Caki2 (cell line): ENCODE data around the gene EXOC3L1. TPM values are rescaled to one million over a fixed set of nuclear protein-coding genes. Genes with fewer than 3 reads are reported as not detected.

Experiments
- DNase-seq: peaks from one replicate; pipeline ENCODE4 v3.0.0-alpha.2; 2015; ENCODE audit warnings: low read depth
- in situ Hi-C: cut with HindIII; loops from 2 replicates; pipeline ENCODE4 v1.10.0; 2016; ENCODE audit warnings: low sequenced_read_pairs, low pct_unique_long_range_greater_than_20kb, mixed read lengths
- total RNA-seq: library from RNA; depleted of rRNA; stranded (reverse); fragments of >200 nt; shearing (Covaris generic); gene quantifications from 2 replicates; pipeline ENCODE4 v1.2.3, GENCODE V29; 2014; ENCODE audit warnings: low replicate concordance; rRNA removed

EXOC3L1 gene
- total RNA-seq = not detected in 2 replicates

- DNase-seq = no peak
- in situ Hi-C loops = no loop called here
Measured at GRCh38 chr16:67190041-67190440, at the start of gene EXOC3L1. TSS of gene EXOC3L1 (minus strand) at chr16:67190136. CDS start at chr16:67189676, 460 bp downstream.

- no peak for DNase-seq
- in situ Hi-C loops = no loop called here
Measured at GRCh38 chr16:67238806-67239470, 49.0 kb upstream of the EXOC3L1 start.

- in situ Hi-C loops = no loop called here
- DNase-seq = no peak
Measured at GRCh38 chr16:67238278-67238575, 48.3 kb upstream of the EXOC3L1 start.

GRCh38 chr16:67237396-67238277 lies 47.7 kb upstream of the EXOC3L1 start:
- in situ Hi-C loops = no loop called here
- no peak for DNase-seq

- in situ Hi-C loops = no loop called here
- peak; percentile 67 for DNase-seq
Measured at GRCh38 chr16:67236563-67237395, 46.8 kb upstream of the EXOC3L1 start.

GRCh38 chr16:67235816-67236562 lies 46.1 kb upstream of the EXOC3L1 start:
- in situ Hi-C loops = no loop called here
- no peak for DNase-seq

- no peak for DNase-seq
- in situ Hi-C loops = no loop called here
Measured at GRCh38 chr16:67234180-67234597, 44.3 kb upstream of the EXOC3L1 start.

GRCh38 chr16:67233596-67233995 lies 43.7 kb upstream of the EXOC3L1 start:
- in situ Hi-C loops = no loop called here

GRCh38 chr16:67230809-67231660 lies 41.1 kb upstream of the EXOC3L1 start:
- DNase-seq = no peak
- in situ Hi-C loops = no loop called here

More at GRCh38 chr16:67233596-67233995, 43.7 kb upstream of the EXOC3L1 start:
- DNase-seq = no peak

GRCh38 chr16:67229906-67230808 lies 40.2 kb upstream of the EXOC3L1 start:
- in situ Hi-C loops = no loop called here
- DNase-seq = no peak

- no peak for DNase-seq
- in situ Hi-C loops = no loop called here
Measured at GRCh38 chr16:67228905-67229304, 39.0 kb upstream of the EXOC3L1 start.

GRCh38 chr16:67228034-67228785 lies 38.3 kb upstream of the EXOC3L1 start:
- in situ Hi-C loops = no loop called here
- DNase-seq = no peak

GRCh38 chr16:67227567-67227921 lies 37.6 kb upstream of the EXOC3L1 start:
- no peak for DNase-seq
- in situ Hi-C loops = no loop called here

- in situ Hi-C loops = no loop called here
- peak; percentile 98 for DNase-seq
Measured at GRCh38 chr16:67226804-67227566, 37.0 kb upstream of the EXOC3L1 start, which contains the start of gene TMEM208. TSS of gene TMEM208 (plus strand) at chr16:67227130. CDS start at chr16:67227219, 89 bp downstream.

GRCh38 chr16:67226295-67226803 lies 36.4 kb upstream of the EXOC3L1 start:
- DNase-seq = no peak
- in situ Hi-C loops = no loop called here
